Activated T-helper 1 cell treated with anti-CD3 and anti-CD28 coated beads, Interleukin-12 subunit alpha, Interleukin-12 subunit beta, Interleukin-2, Interleukin-4 antibody, amounts not matched to agents 30 ng/mL and 10 ng/mL and 1 ng/mL, durations not matched to agents 14 hours and 24 hours and 36 hours (primary cell): Measurements from ENCODE around the gene CROCC2. TPM values are rescaled to one million over a fixed set of nuclear protein-coding genes. Genes with fewer than 3 reads are reported as not detected.

Experiments
- DNase-seq: peaks from one replicate; pipeline ENCODE4 v3.0.0; 2021; ENCODE audit warnings: low spot score
- H3K27ac Mint-ChIP-seq: one replicate; pipeline ENCODE4 v1.8.0; 2021; ENCODE audit warnings: mild to moderate bottlenecking, mixed read lengths
- H3K27me3 Mint-ChIP-seq: one replicate; pipeline ENCODE4 v1.8.0; 2022; ENCODE audit warnings: mild to moderate bottlenecking, moderate library complexity, mixed read lengths; ENCODE audit not compliant: insufficient read depth
- H3K36me3 Mint-ChIP-seq: one replicate; pipeline ENCODE4 v1.8.0; 2021; ENCODE audit warnings: low read depth, mixed read lengths
- H3K4me1 Mint-ChIP-seq: one replicate; pipeline ENCODE4 v1.8.0; 2021; ENCODE audit warnings: low read depth, mixed read lengths
- H3K4me3 Mint-ChIP-seq: one replicate; pipeline ENCODE4 v1.8.0; 2021; ENCODE audit warnings: mild to moderate bottlenecking, moderate library complexity, mixed read lengths
- H3K9me3 Mint-ChIP-seq: one replicate; pipeline ENCODE4 v1.8.0; 2021; ENCODE audit warnings: mixed read lengths
- intact Hi-C: fragments of 100-400 bp; cut with micrococcal nuclease; formaldehyde crosslinking; loops from one replicate; pipeline ENCODE4 v1.15.1; 2024
- total RNA-seq: library from RNA; stranded (reverse); gene quantifications from 2 replicates; pipeline ENCODE4 v1.2.3, GENCODE V29; 2022

The CROCC2 gene
- total RNA-seq, 1 donor from 2014 or later, result not detected

DNA sequence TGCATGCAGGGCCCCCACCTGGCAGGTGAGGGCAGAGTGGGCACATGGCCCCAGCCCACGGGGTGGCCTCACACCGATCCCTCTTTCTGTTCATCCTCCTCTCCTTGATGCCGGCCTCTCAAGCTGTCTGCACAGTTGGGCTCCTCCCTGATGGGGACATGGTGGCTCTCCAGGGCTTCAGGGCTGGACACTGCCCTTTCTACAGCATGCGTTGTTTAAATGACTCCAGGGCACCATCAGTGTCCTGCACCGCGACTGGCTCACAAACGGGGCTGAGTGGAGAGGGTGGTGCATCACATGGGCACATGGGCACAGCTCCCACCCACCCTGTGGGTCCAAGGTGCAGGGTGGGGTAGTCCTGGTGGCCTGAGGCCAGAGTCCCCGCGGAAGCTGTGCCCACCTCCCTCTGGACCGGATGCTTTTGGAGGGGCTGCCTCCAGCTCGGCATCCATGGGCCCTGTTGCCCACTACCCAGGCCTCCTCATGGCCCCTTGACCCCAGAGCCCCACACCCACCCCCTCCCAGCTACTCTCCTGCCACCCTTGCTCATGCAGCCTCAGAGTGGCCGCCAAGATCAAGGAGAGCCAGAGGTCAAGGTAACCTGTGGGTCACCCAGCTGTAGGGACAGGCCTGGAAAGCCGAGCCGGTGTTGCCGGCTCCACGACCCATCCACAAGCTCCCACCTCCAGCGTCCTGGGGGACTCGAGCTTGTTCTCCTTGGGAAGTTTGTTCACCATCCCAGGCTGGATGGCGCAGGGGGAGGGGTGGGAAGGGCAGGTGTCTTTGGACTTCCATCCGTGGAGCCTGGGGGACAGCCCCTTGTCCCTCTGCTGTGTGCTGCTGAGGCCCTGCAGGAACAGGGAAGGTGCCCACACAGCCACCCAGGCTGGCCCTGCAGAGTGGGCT is 80.0 kb downstream of the CROCC2 start:
- Mint-ChIP-seq H3K27me3 (peaks cover 7% of the 10 kb centered on the region), H3K36me3 (no peaks in the 10 kb centered on the region), H3K4me1 (no peaks in the 10 kb centered on the region), H3K27ac (no peak overlapping the region), H3K9me3 (no peaks in the 10 kb centered on the region), H3K4me3 (no peak overlapping the region)
- intact Hi-C loops, result no loop called here
- no peak for DNase-seq

DNA sequence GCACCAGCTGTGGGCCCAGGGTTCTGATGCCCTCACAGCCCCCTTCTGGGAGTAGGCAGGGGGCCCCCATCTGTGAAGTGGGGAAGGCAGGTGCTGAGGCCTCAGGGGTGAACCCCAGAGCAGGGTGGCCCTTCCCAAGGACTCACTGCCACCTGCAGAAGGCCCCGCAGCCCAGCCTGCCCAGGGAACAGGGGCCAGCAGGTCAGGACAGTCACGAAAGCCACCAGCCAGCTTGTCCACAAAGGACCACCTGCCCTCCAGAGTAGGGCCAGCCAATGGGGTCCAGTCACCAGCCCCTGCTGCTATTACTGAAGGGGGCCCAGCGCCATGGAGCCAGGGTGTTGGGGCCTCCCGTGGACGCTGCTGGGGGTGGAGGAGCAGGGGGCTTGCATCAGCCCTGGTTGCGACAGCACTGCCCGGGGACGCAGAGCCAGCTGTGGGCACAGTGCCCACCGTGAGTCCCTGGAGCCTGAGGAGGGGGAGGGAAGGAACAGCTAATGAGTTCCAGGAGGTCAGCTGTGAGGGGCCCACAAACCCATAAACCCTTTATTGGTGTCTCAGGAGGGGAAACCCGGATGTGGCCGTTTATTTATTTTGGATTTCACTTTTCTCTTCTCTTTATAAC is 80.8 kb downstream of the CROCC2 start:
- Mint-ChIP-seq H3K27me3 (peaks cover 4% of the 10 kb centered on the region), H3K4me3 (no peak overlapping the region), H3K4me1 (no peaks in the 10 kb centered on the region), H3K9me3 (no peaks in the 10 kb centered on the region), H3K36me3 (no peaks in the 10 kb centered on the region), H3K27ac (no peak overlapping the region)
- no peak for DNase-seq
- intact Hi-C loops, result no loop called here

DNA sequence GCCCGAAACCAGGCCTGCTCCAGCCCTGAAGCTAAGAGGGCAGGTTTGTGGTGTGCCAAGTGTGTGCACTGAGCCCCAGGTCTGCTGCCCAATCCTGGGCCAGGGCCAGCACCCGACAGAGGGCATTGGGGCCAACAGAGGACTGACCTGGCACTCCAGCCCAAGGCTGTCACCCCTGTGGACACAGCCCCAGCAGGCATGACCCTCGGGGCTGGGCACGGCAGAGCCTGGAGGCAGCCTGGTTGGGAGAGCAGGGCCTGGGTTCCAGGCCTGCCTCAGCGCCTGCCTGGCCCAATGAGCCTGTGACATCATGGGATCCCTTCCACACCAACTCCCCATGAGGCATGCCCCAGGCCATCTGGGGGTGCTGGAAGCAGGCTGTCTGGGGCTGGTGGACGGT is 81.5 kb downstream of the CROCC2 start:
- no peak overlapping the region for H3K27ac Mint-ChIP-seq
- DNase-seq, result no peak
- no peaks in the 10 kb centered on the region for H3K9me3 Mint-ChIP-seq
- no peaks in the 10 kb centered on the region for H3K4me1 Mint-ChIP-seq
- no peak overlapping the region for H3K4me3 Mint-ChIP-seq
- H3K36me3 Mint-ChIP-seq, result no peaks in the 10 kb centered on the region
- intact Hi-C loops, result no loop called here
- peaks cover 3% of the 10 kb centered on the region for H3K27me3 Mint-ChIP-seq

DNA sequence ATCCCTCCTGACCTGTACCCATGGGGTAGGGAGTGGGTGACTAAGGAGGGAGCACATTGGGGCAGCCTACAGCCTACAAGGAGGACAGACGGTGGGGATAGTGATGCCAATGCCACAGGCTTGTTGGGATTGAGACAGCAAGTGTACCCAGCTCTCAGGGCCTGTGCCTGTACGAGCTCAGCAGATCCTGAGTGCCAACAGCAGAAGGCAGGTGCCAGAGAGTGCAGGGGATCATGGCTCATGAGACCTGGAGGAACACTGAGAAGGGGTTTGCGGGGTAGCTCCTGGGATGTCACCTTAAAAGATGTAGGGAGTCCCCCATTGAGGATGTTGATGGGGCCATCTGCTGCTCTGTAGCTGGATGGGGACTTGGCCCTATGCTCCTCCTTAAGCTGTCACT is 82.0 kb downstream of the CROCC2 start:
- H3K4me1 Mint-ChIP-seq, result no peaks in the 10 kb centered on the region
- no peaks in the 10 kb centered on the region for H3K27me3 Mint-ChIP-seq
- no peak overlapping the region for H3K27ac Mint-ChIP-seq
- H3K4me3 Mint-ChIP-seq, result no peak overlapping the region
- H3K36me3 Mint-ChIP-seq, result no peaks in the 10 kb centered on the region
- no peaks in the 10 kb centered on the region for H3K9me3 Mint-ChIP-seq
- DNase-seq, result no peak
- intact Hi-C loops, result no loop called here

DNA sequence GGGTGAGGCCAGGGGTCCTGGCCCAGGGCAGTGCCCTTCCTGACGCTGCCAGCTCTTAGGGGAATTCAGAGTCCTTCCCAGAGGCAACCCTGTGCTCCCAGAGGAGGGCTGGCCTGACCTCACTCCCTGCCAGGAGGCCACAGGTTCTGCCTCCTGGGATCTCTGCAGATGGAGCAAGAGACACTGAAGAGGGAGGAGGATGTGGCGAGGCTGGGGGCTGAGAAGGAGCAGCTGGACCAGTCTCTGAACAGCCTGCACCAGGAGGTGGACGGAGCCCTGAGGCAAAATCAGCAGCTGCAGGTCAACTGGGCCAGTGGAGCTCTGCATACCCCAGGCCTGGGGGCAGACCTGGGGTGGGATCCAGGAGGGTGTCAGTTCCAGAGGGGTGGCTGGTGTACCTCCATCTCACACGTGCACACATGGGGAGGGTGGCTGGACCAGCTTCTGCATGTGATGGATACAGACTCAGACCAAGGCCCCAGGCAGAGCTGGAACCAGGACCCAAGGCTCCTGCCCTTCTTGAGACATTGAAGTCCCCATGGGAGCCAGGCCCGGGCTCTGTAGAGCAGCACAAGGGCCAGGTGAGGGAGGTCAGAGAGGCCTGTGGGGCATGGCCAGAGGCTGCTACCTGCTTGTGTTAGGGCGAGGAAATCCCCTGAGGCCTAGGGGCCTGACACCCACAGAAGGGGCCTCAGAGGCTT is 82.6 kb downstream of the CROCC2 start:
- Mint-ChIP-seq H3K36me3 (no peaks in the 10 kb centered on the region), H3K4me1 (no peaks in the 10 kb centered on the region), H3K9me3 (no peaks in the 10 kb centered on the region), H3K4me3 (no peak overlapping the region), H3K27me3 (no peaks in the 10 kb centered on the region), H3K27ac (no peak overlapping the region)
- intact Hi-C loops, result no loop called here
- DNase-seq, result no peak

DNA sequence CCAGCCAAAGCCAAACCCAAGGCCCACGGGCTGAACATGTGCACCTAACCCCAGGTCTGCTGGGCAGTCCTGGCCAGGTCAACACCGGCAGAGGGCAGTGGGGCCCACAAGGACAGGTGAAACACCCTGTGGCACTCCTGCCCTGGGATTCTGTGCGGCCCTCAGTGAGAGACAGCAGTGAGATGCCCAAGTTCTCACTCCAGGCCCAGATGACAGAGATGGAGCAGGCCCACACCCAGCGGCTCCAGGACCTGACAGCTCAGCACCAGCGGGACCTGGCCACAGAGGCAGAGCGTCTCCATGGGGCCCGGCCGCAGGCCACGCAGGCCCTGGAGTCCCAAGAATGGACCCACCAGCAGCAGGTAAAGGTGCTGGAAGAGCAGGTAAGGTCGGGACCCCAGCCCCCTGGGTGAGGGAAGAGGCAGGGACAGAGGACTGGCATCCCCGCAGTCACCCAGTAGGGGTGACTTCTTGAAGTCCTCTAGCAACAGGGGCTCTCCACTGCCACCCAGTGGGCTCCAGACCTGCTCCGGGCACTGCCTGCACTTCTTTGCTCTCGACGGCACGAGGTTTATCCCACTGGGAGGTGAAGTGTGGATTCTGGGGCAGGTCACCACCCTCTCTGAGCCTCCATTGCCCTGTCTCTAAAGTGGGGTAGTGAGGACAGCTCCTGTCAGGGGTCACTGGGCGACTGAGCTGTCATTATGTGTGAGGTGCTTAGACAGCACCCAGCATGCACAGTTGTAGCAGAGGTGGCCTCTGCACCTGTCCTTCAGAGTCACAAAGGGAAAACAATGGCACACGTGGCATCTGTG is 83.5 kb downstream of the CROCC2 start:
- intact Hi-C loops, result no loop called here
- Mint-ChIP-seq H3K27me3 (no peaks in the 10 kb centered on the region), H3K4me1 (no peaks in the 10 kb centered on the region), H3K36me3 (no peaks in the 10 kb centered on the region), H3K4me3 (no peak overlapping the region), H3K27ac (no peak overlapping the region), H3K9me3 (no peaks in the 10 kb centered on the region)
- no peak for DNase-seq

DNA sequence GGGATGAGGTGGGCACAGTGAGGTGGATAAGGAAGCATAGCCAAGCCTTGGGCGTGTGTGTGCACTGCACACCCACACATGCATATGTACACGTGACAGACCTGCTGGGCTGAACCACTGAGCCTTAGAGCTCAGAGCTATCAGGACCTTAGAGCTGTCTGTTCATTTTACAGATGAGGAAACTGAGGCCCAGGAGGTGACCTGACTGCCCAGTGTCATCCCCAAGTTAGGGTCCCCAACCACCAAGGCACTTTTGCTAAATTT is 84.1 kb downstream of the CROCC2 start:
- intact Hi-C loops, result no loop called here
- H3K27me3 Mint-ChIP-seq, result peaks cover 2% of the 10 kb centered on the region
- no peaks in the 10 kb centered on the region for H3K4me1 Mint-ChIP-seq
- no peak overlapping the region for H3K4me3 Mint-ChIP-seq
- H3K36me3 Mint-ChIP-seq, result no peaks in the 10 kb centered on the region
- no peak overlapping the region for H3K27ac Mint-ChIP-seq
- no peak for DNase-seq
- H3K9me3 Mint-ChIP-seq, result no peaks in the 10 kb centered on the region

DNA sequence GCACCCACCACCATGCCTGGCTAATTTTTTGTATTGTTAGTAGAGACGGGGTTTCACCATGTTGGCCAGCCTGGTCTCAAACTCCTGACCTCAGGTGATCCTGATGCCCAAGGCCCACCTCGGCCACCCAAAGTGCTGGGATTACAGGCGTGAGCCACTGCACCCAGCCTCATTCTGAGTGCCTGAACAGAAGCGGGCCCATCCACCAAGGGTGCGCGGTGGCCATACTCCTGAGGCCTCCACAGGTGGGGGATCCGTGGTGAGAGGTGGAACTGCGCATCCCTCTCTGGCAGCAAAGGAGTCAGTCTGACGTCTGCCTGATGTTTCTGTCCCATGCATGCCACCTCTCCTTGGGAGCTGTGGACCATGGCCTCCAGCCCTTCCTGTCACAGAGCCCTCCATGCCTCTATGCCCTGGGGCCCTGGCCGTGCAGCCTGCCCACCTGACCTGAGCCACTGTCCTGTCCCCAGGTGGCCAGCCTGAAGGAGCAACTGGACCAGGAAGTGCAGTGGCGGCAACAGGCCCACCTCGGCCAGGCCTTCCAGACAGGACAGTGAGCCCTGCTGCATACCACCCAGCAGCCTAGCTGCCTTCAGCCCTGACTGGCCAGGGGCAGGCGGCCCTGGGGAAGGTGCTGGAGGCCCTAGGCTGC is 84.7 kb downstream of the CROCC2 start:
- H3K27me3 Mint-ChIP-seq, result peaks cover 2% of the 10 kb centered on the region
- H3K36me3 Mint-ChIP-seq, result no peaks in the 10 kb centered on the region
- no peaks in the 10 kb centered on the region for H3K4me1 Mint-ChIP-seq
- no peak overlapping the region for H3K4me3 Mint-ChIP-seq
- H3K9me3 Mint-ChIP-seq, result no peaks in the 10 kb centered on the region
- no peak for DNase-seq
- H3K27ac Mint-ChIP-seq, result no peak overlapping the region
- intact Hi-C loops, result no loop called here

DNA sequence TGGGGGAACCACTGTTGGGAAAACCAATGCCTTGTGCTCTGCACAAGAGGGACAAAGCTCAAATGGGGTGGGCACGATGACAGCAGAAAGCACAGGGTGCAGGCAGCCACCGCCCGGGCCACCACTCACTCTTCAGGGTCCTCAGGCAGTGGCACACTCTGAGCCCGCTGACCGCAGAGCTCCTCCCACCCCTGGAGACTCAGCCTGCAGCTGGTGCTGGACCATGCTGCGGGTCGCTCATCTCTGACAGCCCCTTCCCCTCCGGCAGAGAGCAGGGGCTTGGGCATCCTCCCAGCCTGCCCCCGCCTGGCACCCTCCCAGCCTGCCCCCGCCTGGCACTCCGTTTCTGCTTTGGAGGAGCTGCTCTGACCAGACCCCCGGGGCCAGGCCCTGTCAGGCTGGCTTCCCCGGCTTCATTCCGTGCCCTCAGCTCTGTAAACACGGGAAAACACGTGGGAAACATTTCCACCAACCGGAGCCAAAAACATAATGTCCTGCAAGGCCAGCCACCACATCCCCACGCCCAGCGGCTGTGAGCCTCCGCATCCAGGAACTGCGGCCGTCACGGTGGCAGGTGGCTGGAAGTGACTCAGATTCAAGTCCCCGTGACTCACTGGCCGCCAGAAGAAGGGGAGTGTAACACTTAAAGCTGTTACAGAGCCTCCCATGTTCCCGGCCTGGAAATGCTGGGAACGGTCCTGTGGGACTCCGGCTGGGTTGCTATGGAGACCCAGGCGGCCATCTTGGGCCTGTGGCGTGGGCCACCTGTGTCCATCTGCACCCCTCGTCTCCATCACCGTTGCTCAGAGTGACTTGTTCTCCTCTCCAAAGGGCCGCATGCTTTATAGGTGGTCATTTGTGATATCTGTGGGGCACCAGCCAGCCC is 85.5 kb downstream of the CROCC2 start:
- peaks cover 4% of the 10 kb centered on the region for H3K27me3 Mint-ChIP-seq
- H3K27ac Mint-ChIP-seq, result no peak overlapping the region
- no peaks in the 10 kb centered on the region for H3K36me3 Mint-ChIP-seq
- H3K4me3 Mint-ChIP-seq, result no peak overlapping the region
- intact Hi-C loops, result no loop called here
- H3K4me1 Mint-ChIP-seq, result no peaks in the 10 kb centered on the region
- DNase-seq, result no peak
- no peaks in the 10 kb centered on the region for H3K9me3 Mint-ChIP-seq

DNA sequence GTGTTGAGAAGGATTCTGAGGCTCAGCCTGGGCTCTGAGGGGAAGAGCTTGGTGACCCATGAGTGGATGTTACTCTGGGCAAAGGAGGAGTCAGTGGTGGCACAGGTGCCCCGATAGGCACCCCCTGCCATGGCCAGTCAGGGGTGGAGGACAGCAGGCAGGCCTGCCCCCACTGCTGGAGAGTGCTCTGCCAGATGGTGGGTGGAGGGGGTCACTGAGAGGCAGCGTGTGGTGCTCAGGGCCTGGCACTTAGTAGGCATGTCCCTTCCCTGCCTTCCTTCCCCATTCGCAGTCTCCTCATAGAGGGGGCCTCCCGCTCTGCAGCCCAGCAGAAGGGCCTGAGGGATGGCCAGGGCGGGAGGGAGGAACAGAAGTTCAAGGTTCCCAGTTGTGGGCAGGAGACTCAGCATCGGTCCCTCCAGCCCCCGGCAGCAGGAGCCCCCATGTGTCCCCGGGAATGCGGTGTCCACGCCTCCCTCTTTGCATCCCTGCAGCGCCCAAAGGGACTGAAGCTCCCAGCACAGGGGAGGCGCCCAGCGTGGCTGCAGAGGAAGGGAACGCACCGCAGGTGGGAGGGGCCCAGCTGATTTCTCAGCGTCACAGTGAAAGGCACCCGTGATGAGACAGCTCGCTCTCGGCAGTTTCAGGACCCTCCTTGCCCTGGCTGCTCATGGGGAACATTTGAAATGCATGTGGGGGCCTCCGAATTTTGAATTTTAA is 86.6 kb downstream of the CROCC2 start:
- no peaks in the 10 kb centered on the region for H3K4me1 Mint-ChIP-seq
- no peak overlapping the region for H3K4me3 Mint-ChIP-seq
- no peaks in the 10 kb centered on the region for H3K36me3 Mint-ChIP-seq
- intact Hi-C loops, result no loop called here
- H3K27me3 Mint-ChIP-seq, result peaks cover 9% of the 10 kb centered on the region
- DNase-seq, result no peak
- no peaks in the 10 kb centered on the region for H3K9me3 Mint-ChIP-seq
- H3K27ac Mint-ChIP-seq, result no peak overlapping the region

DNA sequence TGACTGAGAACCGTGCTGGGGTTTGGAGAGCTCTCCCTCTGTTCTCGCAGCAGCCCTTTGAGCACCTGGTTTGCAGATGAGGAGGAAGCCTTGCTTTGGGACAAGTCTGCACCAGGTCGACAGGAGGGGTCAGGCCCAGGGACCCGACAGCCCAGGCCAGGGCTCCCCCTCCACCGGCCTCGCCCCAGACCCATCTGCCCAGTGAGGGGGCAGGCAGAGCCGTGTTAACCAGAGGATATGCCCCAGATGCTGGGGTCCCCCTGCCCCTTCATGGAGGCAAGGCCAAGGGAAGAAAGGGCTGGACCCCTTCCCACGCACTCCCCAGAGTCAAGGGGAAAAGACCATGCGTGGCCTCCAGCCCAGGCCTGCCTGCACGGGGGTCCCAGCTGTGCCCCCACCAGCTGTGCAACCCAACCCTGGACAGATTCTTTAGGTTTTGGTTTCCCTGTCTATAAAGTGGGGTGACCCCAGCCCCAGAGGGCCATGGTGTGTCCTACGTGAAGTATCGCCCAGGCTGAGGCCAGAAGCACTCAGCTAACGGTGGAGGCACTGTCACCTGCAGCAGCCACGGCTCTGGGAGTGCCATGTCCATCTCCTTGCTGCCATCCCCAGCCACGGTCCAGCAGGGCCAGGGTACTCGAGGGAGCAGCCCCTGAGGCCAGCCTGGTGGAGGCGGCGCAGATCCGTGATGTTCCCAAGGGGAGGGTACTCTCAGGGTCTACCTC is 87.5 kb downstream of the CROCC2 start:
- intact Hi-C loops, result no loop called here
- Mint-ChIP-seq H3K4me3 (no peak overlapping the region), H3K4me1 (no peaks in the 10 kb centered on the region), H3K9me3 (no peaks in the 10 kb centered on the region), H3K36me3 (no peaks in the 10 kb centered on the region), H3K27ac (no peak overlapping the region), H3K27me3 (peaks cover 9% of the 10 kb centered on the region)
- DNase-seq, result no peak
